Left ventricle myocardium inferior (tissue), 1 donor: ENCODE results near the gene AKAP8L. TPM values are rescaled to one million over a fixed set of nuclear protein-coding genes. Genes with fewer than 3 reads are reported as not detected.
A peak's percentile ranks its signal among the peaks of the same experiment; 100 is the strongest.
"Not testable (repeated sequence)": the region's sequence is repeated elsewhere in the genome, so short reads cannot be mapped to it uniquely, and the experiment has no call there.

Experiments
- DNase-seq: peaks from one replicate; pipeline ENCODE4 v3.0.0-alpha.2; 2020
- H3K27ac ChIP-seq: fragments of 200-600 bp; replicated peaks from 2 replicates; pipeline ENCODE4 v1.8.0; 2021
- H3K27me3 ChIP-seq: fragments of 200-600 bp; 2 replicates; pipeline ENCODE4 v1.8.0; 2021; ENCODE audit warnings: low read depth
- H3K36me3 ChIP-seq: fragments of 200-600 bp; 2 replicates; pipeline ENCODE4 v1.8.0; 2021
- H3K4me1 ChIP-seq: fragments of 200-600 bp; 2 replicates; pipeline ENCODE4 v1.8.0; 2021
- H3K4me3 ChIP-seq: fragments of 200-600 bp; 2 replicates; pipeline ENCODE4 v1.8.0; 2021; ENCODE audit warnings: mild to moderate bottlenecking, moderate library complexity
- H3K9me3 ChIP-seq: fragments of 200-600 bp; replicated peaks from 2 replicates; pipeline ENCODE4 v1.8.0; 2021
- CTCF ChIP-seq: fragments of 200-600 bp; IDR thresholded peaks from 2 replicates; pipeline ENCODE4 v1.8.0; 2021; ENCODE audit warnings: antibody characterized with exemption, mild to moderate bottlenecking, borderline replicate concordance
- intact Hi-C: fragments of 100-400 bp; cut with micrococcal nuclease; formaldehyde crosslinking; loops from one replicate; pipeline ENCODE4 v1.11.0; 2022
- total RNA-seq: library from RNA; stranded (reverse); fragmentation: NEBNext Ultra II Directional; extraction: Animal tissue kit (Norgen Biotek cat#: 25700); gene quantifications from one replicate; pipeline ENCODE4 v1.2.1, GENCODE V29; 2021
- donor health status: DM: no; HTN: yes; CAD: no; lungs with severe emphysema.

AKAP8L gene
- total RNA-seq, 1 donor from 2014 or later: 74.5 TPM

DNA sequence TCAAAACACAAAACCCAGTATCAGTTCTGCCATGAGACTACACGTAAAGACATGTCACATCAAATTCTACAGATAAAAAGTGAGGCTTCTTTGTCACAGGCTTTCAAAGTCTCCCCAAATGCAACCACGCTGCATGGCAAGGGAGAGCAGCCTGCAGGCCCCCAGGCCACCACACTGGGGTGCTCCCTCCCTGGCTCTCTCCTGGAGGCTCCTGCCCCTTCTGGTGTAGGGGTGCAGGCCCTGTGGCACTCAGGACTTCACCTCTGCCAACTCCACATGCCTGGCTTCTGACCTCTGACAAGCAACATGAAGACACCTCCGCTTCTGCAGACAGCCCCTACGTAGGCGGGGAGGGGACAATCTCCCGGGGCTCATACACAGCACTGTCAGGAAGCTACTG, 53.5 kb downstream of the AKAP8L start:
- H3K27me3 ChIP-seq: no peaks in the 10 kb centered on the region
- H3K27ac ChIP-seq: no peak overlapping the region
- H3K4me3 ChIP-seq: no peak overlapping the region
- peaks cover 39% of the 10 kb centered on the region for H3K4me1 ChIP-seq
- peaks cover 80% of the 10 kb centered on the region for H3K36me3 ChIP-seq
- TF ChIP-seq CTCF: no peak
- H3K9me3 ChIP-seq: no peaks in the 10 kb centered on the region
- intact Hi-C loops: no loop called here
- no peak for DNase-seq

- intact Hi-C loops, H3K9me3 ChIP-seq, H3K27me3 ChIP-seq, H3K27ac ChIP-seq, DNase-seq, H3K4me3 ChIP-seq: not testable (repeated sequence)
- H3K36me3 ChIP-seq: peaks cover 80% of the 10 kb centered on the region
- H3K4me1 ChIP-seq: peaks cover 31% of the 10 kb centered on the region
Measured at GRCh38 chr19:15363791-15364190, 55.0 kb downstream of the AKAP8L start.

DNA sequence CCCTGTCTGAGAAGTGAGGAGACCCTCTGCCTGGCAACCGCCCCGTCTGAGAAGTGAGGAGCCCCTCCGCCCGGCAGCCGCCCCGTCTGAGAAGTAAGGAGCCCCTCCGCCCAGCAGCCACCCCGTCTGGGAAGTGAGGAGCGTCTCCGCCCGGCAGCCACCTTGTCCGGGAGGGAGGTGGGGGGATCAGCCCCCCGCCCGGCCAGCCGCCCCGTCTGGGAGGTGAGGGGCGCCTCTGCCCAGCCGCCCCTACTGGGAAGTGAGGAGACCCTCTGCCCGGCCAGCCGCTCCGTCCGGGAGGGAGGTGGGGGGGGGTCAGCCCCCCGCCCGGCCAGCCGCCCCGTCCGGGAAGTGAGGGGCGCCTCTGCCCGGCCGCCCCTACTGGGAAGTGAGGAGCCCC, 55.7 kb downstream of the AKAP8L start:
- Histone ChIP-seq H3K36me3 (peaks cover 80% of the 10 kb centered on the region), H3K4me1 (peaks cover 24% of the 10 kb centered on the region)
- DNase-seq, H3K9me3 ChIP-seq, H3K4me3 ChIP-seq, H3K27me3 ChIP-seq, intact Hi-C loops, H3K27ac ChIP-seq: not testable (repeated sequence)

- DNase-seq, intact Hi-C loops: not testable (repeated sequence)
- peaks cover 80% of the 10 kb centered on the region for H3K36me3 ChIP-seq
Measured at GRCh38 chr19:15360015-15360414, 58.8 kb downstream of the AKAP8L start.

DNA sequence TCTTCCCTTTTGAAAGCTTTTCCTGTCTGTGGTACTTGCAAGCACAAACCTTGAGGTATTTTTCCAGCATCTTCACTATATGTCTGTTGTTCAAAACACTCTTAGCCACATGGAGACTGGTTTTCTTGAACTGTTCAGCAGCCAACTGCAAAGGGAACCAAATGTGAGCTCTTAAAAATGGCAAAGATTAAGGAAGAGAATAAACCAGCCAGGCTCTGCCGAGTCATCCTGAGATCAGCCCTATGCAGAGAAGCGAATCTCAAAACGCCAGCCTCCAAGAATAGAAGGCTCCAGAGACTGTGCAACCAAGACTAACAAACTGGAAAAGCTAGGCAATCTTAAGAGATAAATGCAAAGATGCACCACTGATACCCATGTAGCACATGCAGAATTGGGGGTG, 59.9 kb downstream of the AKAP8L start:
- Histone ChIP-seq H3K27ac (no peak overlapping the region), H3K36me3 (peaks cover 82% of the 10 kb centered on the region), H3K4me1 (peaks cover 14% of the 10 kb centered on the region), H3K4me3 (no peak overlapping the region), H3K27me3 (no peaks in the 10 kb centered on the region), H3K9me3 (no peaks in the 10 kb centered on the region)
- TF ChIP-seq CTCF: no peak
- intact Hi-C loops: no loop called here
- no peak for DNase-seq

More at GRCh38 chr19:15360015-15360414, 58.8 kb downstream of the AKAP8L start:
- H3K9me3 ChIP-seq, H3K27me3 ChIP-seq, H3K4me1 ChIP-seq, H3K27ac ChIP-seq, H3K4me3 ChIP-seq: not testable (repeated sequence)

DNA sequence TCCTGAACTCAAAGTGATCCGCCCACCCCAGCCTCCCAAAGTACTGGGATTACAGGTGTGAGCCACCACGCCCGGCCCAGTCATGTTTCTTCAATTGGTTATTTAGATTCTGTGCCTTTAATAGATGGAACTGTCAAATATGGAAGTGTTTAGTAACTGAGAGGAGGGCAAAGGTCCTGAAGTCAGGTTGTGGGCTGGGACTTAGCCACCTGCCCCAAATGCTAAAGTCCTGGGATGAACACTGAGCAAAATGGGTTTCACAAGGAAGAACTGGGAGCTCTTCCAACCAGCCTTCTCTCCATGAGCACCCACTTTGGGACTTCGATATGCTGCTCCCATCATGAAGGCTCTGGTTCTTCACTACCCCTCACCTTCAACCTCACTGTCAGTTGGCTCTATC, 60.9 kb downstream of the AKAP8L start:
- Histone ChIP-seq H3K4me1 (peaks cover 16% of the 10 kb centered on the region), H3K36me3 (peaks cover 92% of the 10 kb centered on the region), H3K9me3 (no peaks in the 10 kb centered on the region), H3K27ac (no peak overlapping the region), H3K4me3 (no peak overlapping the region), H3K27me3 (no peaks in the 10 kb centered on the region)
- no peak for TF ChIP-seq CTCF
- intact Hi-C loops: no loop called here
- DNase-seq: no peak

DNA sequence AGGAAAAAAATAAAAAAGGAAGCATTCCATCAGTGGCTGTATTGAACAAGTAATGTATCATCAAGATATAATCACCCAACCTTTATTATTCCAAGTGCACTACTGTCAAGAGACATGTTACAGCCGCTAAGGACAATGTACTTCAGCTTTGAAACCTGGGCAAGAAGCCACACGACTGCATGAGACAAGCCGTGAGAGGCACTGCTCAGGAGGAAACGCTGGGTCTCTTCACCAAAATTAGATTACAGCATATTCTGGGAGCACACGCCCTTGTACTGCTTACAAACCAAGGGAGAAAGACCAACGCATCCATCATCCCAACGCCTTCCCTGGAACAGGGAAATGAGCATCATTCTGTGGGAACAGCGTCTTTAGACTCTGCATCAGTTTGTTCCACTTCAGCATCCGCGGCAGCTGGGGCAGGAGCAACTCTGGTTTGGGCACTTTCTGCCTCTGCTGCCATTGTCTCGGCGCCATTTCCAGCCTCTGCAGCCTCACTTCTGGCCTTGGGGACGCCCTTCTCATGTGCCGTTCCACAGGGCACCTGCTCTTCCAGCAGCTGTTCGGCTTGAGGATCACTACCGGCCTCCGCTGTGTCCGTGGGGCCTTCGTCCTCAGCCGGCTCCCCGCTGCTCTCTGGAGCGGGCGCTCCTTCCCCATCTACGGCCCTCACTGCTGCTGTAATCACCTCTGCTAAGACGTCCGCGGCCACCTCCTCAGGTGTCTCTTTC, 64.1 kb downstream of the AKAP8L start:
- Histone ChIP-seq H3K27ac (peak overlapping the region; percentile 23), H3K4me3 (no peak overlapping the region), H3K36me3 (peaks cover 68% of the 10 kb centered on the region), H3K4me1 (peaks cover 16% of the 10 kb centered on the region), H3K27me3 (no peaks in the 10 kb centered on the region), H3K9me3 (no peaks in the 10 kb centered on the region)
- TF ChIP-seq CTCF: no peak
- intact Hi-C loops: no loop called here
- DNase-seq: no peak
